Measurements from ENCODE around the gene KCTD3.
A peak's percentile ranks its signal among the peaks of the same experiment; 100 is the strongest.

The KCTD3 gene

DNA sequence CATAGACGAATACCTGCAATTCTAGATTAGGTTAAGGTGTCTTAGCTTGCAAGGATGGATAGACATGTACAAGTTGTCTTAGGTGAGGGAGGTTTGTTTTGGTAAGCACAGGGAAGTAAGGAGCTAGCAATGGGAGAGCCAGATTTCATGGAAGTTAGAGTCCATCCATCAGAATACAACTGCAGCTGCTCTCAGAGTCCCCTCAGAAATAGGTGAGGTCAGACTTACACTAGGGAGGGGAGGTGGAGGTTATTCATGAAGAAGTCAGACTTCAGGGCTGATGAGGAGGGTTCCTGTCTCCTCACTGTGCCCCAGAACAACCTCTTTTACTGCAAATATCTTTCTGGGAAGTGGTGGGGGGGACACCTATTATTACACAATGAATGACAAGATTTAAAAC, 85.3 kb downstream of the KCTD3 start:
- TF ChIP-seq CTCF (IDR thresholded peaks at IDR 0.05; ENCODE audit: borderline replicate concordance, control extremely low read depth, extremely low read depth, insufficient read depth, missing control alignments), result no peak
- DNase-seq (ENCODE audit: low spot score), result no peak
- in situ Hi-C loops (cut with MboI; ENCODE audit: low sequenced_read_pairs, unreplicated experiment), result no loop called here

- no peak for TF ChIP-seq CTCF (IDR thresholded peaks at IDR 0.05; ENCODE audit: borderline replicate concordance, control extremely low read depth, extremely low read depth, insufficient read depth, missing control alignments)
- DNase-seq (ENCODE audit: low spot score), result no peak
- in situ Hi-C loops (cut with MboI; ENCODE audit: low sequenced_read_pairs, unreplicated experiment), result no loop called here
Observed at GRCh38 chr1:215657047-215657446, 89.9 kb downstream of the KCTD3 start.

DNA sequence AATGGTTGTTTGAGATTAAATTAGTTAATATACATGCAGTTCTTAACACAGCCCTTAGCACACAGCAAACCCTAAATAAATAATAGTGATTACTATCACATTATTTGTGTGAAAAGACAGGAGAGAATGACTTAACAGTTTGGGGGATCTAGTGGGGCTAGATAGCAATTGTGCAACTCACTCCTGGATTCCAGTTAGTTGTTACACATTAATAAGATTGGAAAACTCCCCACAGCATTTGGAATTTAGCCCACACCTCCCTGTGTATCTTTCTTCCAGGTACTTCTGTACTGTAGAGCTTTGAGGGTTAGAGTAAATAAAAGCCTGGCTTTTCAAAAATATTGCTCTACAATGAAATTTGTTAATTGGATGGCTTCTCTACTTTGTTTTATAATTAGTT, 93.2 kb downstream of the KCTD3 start:
- in situ Hi-C loops (cut with MboI; ENCODE audit: low sequenced_read_pairs, unreplicated experiment), result no loop called here
- no peak for TF ChIP-seq CTCF (IDR thresholded peaks at IDR 0.05; ENCODE audit: borderline replicate concordance, control extremely low read depth, extremely low read depth, insufficient read depth, missing control alignments)
- no peak for DNase-seq (ENCODE audit: low spot score)

DNA sequence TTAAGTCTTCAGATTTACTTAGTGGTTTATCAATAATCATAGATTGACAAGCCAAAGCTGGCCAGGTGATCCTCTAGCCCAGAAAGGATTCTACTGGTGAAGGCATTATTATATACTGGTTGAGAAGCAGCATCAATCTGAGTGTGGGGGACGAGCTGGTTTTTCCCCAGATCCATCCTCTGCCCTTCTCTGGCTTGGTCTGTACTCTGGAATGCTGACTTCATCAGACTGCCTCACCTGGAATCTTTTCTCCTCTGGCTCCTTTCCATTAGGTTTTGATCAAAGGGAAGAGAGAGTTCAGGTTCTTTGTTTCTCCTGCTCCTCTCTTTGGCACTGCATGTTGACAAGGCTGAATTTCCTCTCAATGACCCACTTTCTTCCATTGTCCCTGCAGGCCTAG, 93.9 kb downstream of the KCTD3 start:
- no peak for DNase-seq (ENCODE audit: low spot score)
- in situ Hi-C loops (cut with MboI; ENCODE audit: low sequenced_read_pairs, unreplicated experiment), result no loop called here
- no peak for TF ChIP-seq CTCF (IDR thresholded peaks at IDR 0.05; ENCODE audit: borderline replicate concordance, control extremely low read depth, extremely low read depth, insufficient read depth, missing control alignments)

GRCh38 chr1:215665215-215665614, 98.1 kb downstream of the KCTD3 start:
- in situ Hi-C loops (cut with MboI; ENCODE audit: low sequenced_read_pairs, unreplicated experiment), result no loop called here
- no peak for DNase-seq (ENCODE audit: low spot score)
- no peak for TF ChIP-seq CTCF (IDR thresholded peaks at IDR 0.05; ENCODE audit: borderline replicate concordance, control extremely low read depth, extremely low read depth, insufficient read depth, missing control alignments)

DNA sequence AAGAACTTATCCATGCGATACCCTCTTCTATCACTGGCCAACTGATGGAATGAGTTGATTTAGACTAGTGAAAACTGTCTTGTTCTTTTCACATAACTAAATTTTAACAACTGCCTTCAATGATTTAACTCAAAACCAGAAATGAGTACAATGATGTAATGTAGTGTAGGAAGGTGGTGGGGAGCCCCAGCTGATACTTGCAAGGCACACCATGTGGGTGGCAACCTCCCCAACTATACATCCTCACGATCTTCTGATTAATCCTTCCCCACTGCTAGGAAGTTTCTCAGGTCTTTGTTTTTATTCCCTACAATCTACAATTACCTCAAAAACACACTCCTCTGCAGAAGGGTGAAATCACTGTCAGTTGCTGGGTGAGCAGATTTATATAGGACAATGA, 100.7 kb downstream of the KCTD3 start:
- in situ Hi-C loops (cut with MboI; ENCODE audit: low sequenced_read_pairs, unreplicated experiment), result no loop called here
- TF ChIP-seq CTCF (IDR thresholded peaks at IDR 0.05; ENCODE audit: borderline replicate concordance, control extremely low read depth, extremely low read depth, insufficient read depth, missing control alignments), result no peak

More for the DNA sequence above, 100.7 kb downstream of the KCTD3 start:
- peak; percentile 10 for DNase-seq (ENCODE audit: low spot score)

Measured in GM13976 (cell line).